Body of pancreas (tissue), 4 donors: ENCODE results near the gene RPL10. TPM values are rescaled to one million over a fixed set of nuclear protein-coding genes. Genes with fewer than 3 reads are reported as not detected.

ENCODE experiments used
- ATAC-seq: fragments of 150-250 bp; one replicate; pipeline ENCODE4 v1.9.1; 2016
- DNase-seq, 4 donors: peaks; one replicate each; pipeline ENCODE4 v3.0.0-alpha.2; 2019
- H3K27ac ChIP-seq, 4 donors: fragments of 200-600 bp; sonication (generic); 1 replicate in 3 of 4; 2 replicates in 1 of 4; pipeline versions ENCODE4 v1.5.1 to v1.6.1; 2016 to 2019; ENCODE audit warnings: mild to moderate bottlenecking in 1 of 4, mixed read lengths in 1 of 4, moderate library complexity in 1 of 4
- H3K27me3 ChIP-seq, 2 donors: fragments of 200-600 bp; sonication (generic); one replicate each; pipeline ENCODE4 v1.6.0; 2016; ENCODE audit warnings: mild to moderate bottlenecking in 1 of 2
- H3K36me3 ChIP-seq, 2 donors: fragments of 200-600 bp; sonication (generic); replicated peaks in 1 of 2; 2 replicates each; pipeline ENCODE4 v1.5.1; 2016; ENCODE audit warnings: low read depth in 2 of 2; ENCODE audit not compliant: insufficient read depth in 1 of 2
- H3K4me1 ChIP-seq: fragments of 200-600 bp; sonication (generic); one replicate; pipeline ENCODE4 v1.6.0; 2016
- H3K4me3 ChIP-seq, 2 donors: fragments of 200-600 bp; sonication (generic); 1 replicate in 1 of 2; 2 replicates in 1 of 2; pipeline ENCODE4 v1.5.1; 2016 to 2019
- H3K9me3 ChIP-seq, 3 donors: fragments of 200-600 bp; sonication (generic); 1 replicate in 2 of 3; 2 replicates in 1 of 3; pipeline ENCODE4 v1.5.1; 2016
- CTCF ChIP-seq, 7 experiments: fragments of 450-650 bp in 4 of 7; fragments of 200-600 bp in 3 of 7; sonication (generic) in 3 of 7; IDR thresholded peaks; one replicate each; pipeline ENCODE4 v1.5.1; 2016 to 2019; ENCODE audit warnings: antibody characterized with exemption in 7 of 7
- POLR2A ChIP-seq, 3 donors: fragments of 450-650 bp; IDR thresholded peaks; one replicate each; pipeline ENCODE4 v1.6.1; 2016; ENCODE audit warnings: antibody characterized with exemption in 3 of 3, mild to moderate bottlenecking in 2 of 3
- WGBS, 2 donors: methylation state at CpG; one replicate each; pipeline ENCODE4 v1.1.5; 2017; 5-methylcytosine and 5-hydroxymethylcytosine counted together
- intact Hi-C: fragments of 100-400 bp; cut with DNase I; formaldehyde crosslinking; loops from one replicate; pipeline ENCODE4 v1.15.1; 2023
- total RNA-seq, 2 donors: library from RNA; depleted of rRNA; stranded (reverse); fragments of >200 nt; gene quantifications; one replicate each; pipeline ENCODE4 v1.1.0, GENCODE V29; 2016

The RPL10 gene
- total RNA-seq, 2 donors from 2014 or later = 1,426 to 2,757 TPM

- ATAC-seq (no peak), DNase-seq (peak; percentile 39 to 76 (median 56))
- no peaks in the 10 kb centered on the region for H3K27me3 ChIP-seq
- intact Hi-C loops = no loop called here
- no peaks in the 10 kb centered on the region for H3K36me3 ChIP-seq
- H3K4me1 ChIP-seq = peaks cover 32% of the 10 kb centered on the region
- H3K9me3 ChIP-seq = no peaks in the 10 kb centered on the region
- TF ChIP-seq CTCF (IDR thresholded peaks at IDR 0.05) (no peak), POLR2A (IDR thresholded peaks at IDR 0.05) (peak; percentile 14 to 58 (median 54))
- WGBS, 2 donors = 0 to 54% methylated on average over 1 to 3 of the region's 16 CpGs
- H3K27ac ChIP-seq = peak overlapping the region; percentile 50 to 84 (median 79)
- H3K4me3 ChIP-seq = no peak overlapping the region
Observed at GRCh38 chrX:154368630-154369448, 29.3 kb upstream of the RPL10 start.

GRCh38 chrX:154369449-154370299 lies 28.5 kb upstream of the RPL10 start:
- Histone ChIP-seq H3K36me3 (no peaks in the 10 kb centered on the region), H3K9me3 (no peaks in the 10 kb centered on the region), H3K27ac (peak overlapping the region; percentile 50 to 84 (median 79)), H3K4me3 (no peak overlapping the region), H3K27me3 (no peaks in the 10 kb centered on the region), H3K4me1 (peaks cover 36% of the 10 kb centered on the region)
- ATAC-seq = peak; percentile 36
- TF ChIP-seq POLR2A (IDR thresholded peaks at IDR 0.05) (peak; percentile 3 to 52 (median 3)), CTCF (IDR thresholded peaks at IDR 0.05) (no peak)
- 46% methylated on average over 12 of the region's 13 CpGs; no CpG with 5 or more reads in 1 of the 2 donors for WGBS, 2 donors
- peak; percentile 53 to 62 (median 60) for DNase-seq
- intact Hi-C loops = no loop called here

- Histone ChIP-seq H3K27me3 (no peaks in the 10 kb centered on the region), H3K4me3 (peak overlapping the region in 1 of 2 donors; percentile 37), H3K4me1 (peaks cover 36% of the 10 kb centered on the region), H3K36me3 (no peaks in the 10 kb centered on the region), H3K27ac (peak overlapping the region in 3 of 4 donors; percentile 78 to 84 (median 80)), H3K9me3 (no peaks in the 10 kb centered on the region)
- ATAC-seq (no peak), DNase-seq (no peak)
- intact Hi-C loops = no loop called here
- 11 to 20% methylated on average over 1 to 25 of the region's 63 CpGs for WGBS, 2 donors
- no peak for TF ChIP-seq POLR2A (IDR thresholded peaks at IDR 0.05)
Observed at GRCh38 chrX:154370300-154371016, 27.7 kb upstream of the RPL10 start.

GRCh38 chrX:154371017-154371788 lies 27.0 kb upstream of the RPL10 start:
- Histone ChIP-seq H3K4me3 (peak overlapping the region in 1 of 2 donors; percentile 37), H3K36me3 (no peaks in the 10 kb centered on the region), H3K4me1 (peaks cover 36% of the 10 kb centered on the region), H3K9me3 (no peaks in the 10 kb centered on the region), H3K27me3 (no peaks in the 10 kb centered on the region), H3K27ac (peak overlapping the region; percentile 37 to 84 (median 79))
- ATAC-seq (peak; percentile 70), DNase-seq (peak; percentile 87 to 92 (median 89))
- peak; percentile 80 to 95 (median 94) for TF ChIP-seq POLR2A (IDR thresholded peaks at IDR 0.05)
- peak in 2 of 7 experiments; percentile 16 to 25 for TF ChIP-seq CTCF (IDR thresholded peaks at IDR 0.05)
- 0% methylated on average over 16 of the region's 77 CpGs; no CpG with 5 or more reads in 1 of the 2 donors for WGBS, 2 donors
- intact Hi-C loops = no loop called here
